ENCODE results near the gene SMIM38. TPM values are rescaled to one million over a fixed set of nuclear protein-coding genes. Genes with fewer than 3 reads are reported as not detected.

SMIM38 gene
- total RNA-seq, 1 donor from 2014 or later, result not detected

DNA sequence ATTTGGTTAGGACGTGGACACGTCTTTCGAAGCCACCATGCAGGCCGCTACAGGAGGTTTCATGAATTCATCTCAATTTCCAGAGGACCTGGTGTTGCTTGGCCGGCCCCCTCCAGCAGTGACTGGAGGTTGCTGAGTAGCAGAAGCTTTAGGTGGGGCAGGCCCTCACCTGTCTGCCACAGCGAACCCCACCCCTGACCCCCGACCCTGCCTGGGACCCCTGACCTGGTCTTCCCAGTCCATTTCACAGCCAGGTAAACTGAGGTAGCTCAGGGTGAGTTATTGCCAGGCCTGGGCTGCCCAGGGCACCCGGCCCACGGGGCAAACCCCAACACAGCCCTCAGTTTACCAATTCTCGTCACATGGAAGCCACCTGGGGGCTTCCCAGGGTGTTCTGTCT lies 39.1 kb upstream of the SMIM38 start:
- H3K27me3 Mint-ChIP-seq (ENCODE audit: unreplicated experiment), result peaks cover 8% of the 10 kb centered on the region
- H3K4me3 Mint-ChIP-seq (ENCODE audit: unreplicated experiment), result no peak overlapping the region
- H3K27ac Mint-ChIP-seq (ENCODE audit: unreplicated experiment), result no peak overlapping the region
- H3K9me3 Mint-ChIP-seq (ENCODE audit: unreplicated experiment), result no peaks in the 10 kb centered on the region
- TF ChIP-seq, protein P1, sequence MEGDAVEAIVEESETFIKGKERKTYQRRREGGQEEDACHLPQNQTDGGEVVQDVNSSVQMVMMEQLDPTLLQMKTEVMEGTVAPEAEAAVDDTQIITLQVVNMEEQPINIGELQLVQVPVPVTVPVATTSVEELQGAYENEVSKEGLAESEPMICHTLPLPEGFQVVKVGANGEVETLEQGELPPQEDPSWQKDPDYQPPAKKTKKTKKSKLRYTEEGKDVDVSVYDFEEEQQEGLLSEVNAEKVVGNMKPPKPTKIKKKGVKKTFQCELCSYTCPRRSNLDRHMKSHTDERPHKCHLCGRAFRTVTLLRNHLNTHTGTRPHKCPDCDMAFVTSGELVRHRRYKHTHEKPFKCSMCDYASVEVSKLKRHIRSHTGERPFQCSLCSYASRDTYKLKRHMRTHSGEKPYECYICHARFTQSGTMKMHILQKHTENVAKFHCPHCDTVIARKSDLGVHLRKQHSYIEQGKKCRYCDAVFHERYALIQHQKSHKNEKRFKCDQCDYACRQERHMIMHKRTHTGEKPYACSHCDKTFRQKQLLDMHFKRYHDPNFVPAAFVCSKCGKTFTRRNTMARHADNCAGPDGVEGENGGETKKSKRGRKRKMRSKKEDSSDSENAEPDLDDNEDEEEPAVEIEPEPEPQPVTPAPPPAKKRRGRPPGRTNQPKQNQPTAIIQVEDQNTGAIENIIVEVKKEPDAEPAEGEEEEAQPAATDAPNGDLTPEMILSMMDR (IDR thresholded peaks at IDR 0.05; ENCODE audit: unreplicated experiment), result no peak
- H3K36me3 Mint-ChIP-seq (ENCODE audit: low read depth, unreplicated experiment), result no peaks in the 10 kb centered on the region
- no peaks in the 10 kb centered on the region for H3K4me1 Mint-ChIP-seq (ENCODE audit: unreplicated experiment)
- DNase-seq (ENCODE audit: low spot score), result no peak

DNA sequence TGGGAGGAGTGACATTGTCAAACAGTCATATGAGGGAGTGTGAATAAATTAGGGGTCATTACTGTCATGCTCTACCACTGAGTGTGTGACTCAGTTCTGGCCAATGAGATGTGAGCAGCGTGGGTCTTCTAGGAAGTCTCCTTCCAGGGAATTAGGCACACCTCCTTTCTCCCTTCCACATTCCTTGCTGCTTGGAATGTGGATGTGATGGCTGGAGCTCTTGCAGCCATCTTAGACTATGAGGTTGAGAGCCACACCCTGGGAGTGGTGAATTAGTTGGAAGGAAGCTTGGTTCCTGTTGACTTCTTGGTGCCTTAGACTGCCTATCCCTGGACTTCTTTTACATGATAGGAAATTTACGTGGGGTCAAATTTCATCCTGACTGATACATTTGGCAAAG lies 36.5 kb upstream of the SMIM38 start:
- H3K4me1 Mint-ChIP-seq (ENCODE audit: unreplicated experiment), result peaks cover 2% of the 10 kb centered on the region
- no peaks in the 10 kb centered on the region for H3K9me3 Mint-ChIP-seq (ENCODE audit: unreplicated experiment)
- no peak for DNase-seq (ENCODE audit: low spot score)
- H3K36me3 Mint-ChIP-seq (ENCODE audit: low read depth, unreplicated experiment), result peaks cover under 1% of the 10 kb centered on the region
- TF ChIP-seq, protein P1 (IDR thresholded peaks at IDR 0.05; ENCODE audit: unreplicated experiment), result no peak
- H3K4me3 Mint-ChIP-seq (ENCODE audit: unreplicated experiment), result no peak overlapping the region
- H3K27ac Mint-ChIP-seq (ENCODE audit: unreplicated experiment), result no peak overlapping the region
- H3K27me3 Mint-ChIP-seq (ENCODE audit: unreplicated experiment), result peaks cover 8% of the 10 kb centered on the region

DNA sequence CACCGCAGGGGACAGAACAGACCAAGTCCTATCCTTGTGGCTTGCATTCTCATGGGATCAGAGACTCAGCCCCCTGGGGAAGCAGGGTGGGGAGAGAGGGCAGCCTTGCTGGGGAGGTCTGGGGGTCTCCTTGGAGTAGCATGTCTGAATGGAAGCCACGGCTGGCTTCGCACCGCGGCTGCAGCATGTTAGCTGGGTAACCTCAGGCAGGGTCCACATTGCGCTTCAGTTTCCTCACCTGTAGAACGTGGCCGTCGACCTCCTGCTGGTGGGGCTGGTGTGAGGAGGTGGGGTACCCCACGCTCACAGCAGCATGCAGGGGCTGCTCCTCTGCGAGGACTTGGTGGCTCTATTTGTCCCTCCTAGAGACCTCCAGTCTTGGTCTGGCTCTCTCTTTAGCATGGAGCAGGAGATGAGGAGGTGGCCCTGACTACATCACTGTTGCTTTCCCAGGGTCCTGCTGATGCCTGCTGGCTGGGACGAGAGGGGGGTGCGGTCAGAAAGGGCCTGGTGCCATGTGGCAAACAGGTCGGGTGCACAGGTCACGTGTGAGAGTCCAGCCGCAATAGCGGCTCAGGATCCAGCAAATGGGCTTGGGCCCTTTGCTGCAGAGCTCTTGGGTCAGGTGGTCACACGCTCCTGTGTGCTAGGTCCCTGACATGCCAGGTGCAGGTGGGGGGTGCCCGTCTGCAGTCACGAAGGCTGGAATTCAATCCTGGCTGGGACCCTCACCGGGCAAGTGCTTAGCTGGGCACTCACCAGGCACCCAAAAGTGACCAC lies 35.4 kb upstream of the SMIM38 start:
- Mint-ChIP-seq H3K36me3 (ENCODE audit: low read depth, unreplicated experiment) (peaks cover 4% of the 10 kb centered on the region), H3K4me1 (ENCODE audit: unreplicated experiment) (peaks cover 2% of the 10 kb centered on the region), H3K27ac (ENCODE audit: unreplicated experiment) (no peak overlapping the region), H3K4me3 (ENCODE audit: unreplicated experiment) (no peak overlapping the region), H3K9me3 (ENCODE audit: unreplicated experiment) (no peaks in the 10 kb centered on the region), H3K27me3 (ENCODE audit: unreplicated experiment) (peaks cover 8% of the 10 kb centered on the region)
- no peak for DNase-seq (ENCODE audit: low spot score)
- TF ChIP-seq, protein P1 (IDR thresholded peaks at IDR 0.05; ENCODE audit: unreplicated experiment), result no peak

DNA sequence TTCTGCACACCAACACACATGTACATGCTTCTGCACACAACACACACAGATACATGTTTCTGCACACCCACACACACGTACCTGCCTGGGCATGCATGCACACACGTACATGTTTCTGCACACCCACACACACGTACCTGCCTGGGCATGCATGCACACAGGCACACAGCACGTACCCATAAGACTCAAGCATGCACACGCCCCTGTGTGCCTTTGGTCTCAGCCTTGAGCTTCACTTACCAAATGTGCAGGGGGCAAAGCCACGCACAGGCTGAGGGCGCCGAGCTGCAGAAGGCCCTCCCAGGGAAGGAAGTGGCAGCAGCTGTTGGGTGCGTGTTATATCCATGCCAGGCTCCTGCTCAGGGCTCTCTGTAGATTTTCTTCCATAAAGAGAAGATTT lies 34.7 kb upstream of the SMIM38 start:
- Mint-ChIP-seq H3K36me3 (ENCODE audit: low read depth, unreplicated experiment) (peaks cover 4% of the 10 kb centered on the region), H3K4me3 (ENCODE audit: unreplicated experiment) (no peak overlapping the region), H3K27ac (ENCODE audit: unreplicated experiment) (no peak overlapping the region), H3K9me3 (ENCODE audit: unreplicated experiment) (no peaks in the 10 kb centered on the region), H3K4me1 (ENCODE audit: unreplicated experiment) (peaks cover 2% of the 10 kb centered on the region), H3K27me3 (ENCODE audit: unreplicated experiment) (peaks cover 8% of the 10 kb centered on the region)
- TF ChIP-seq, protein P1 (IDR thresholded peaks at IDR 0.05; ENCODE audit: unreplicated experiment), result no peak
- DNase-seq (ENCODE audit: low spot score), result no peak

DNA sequence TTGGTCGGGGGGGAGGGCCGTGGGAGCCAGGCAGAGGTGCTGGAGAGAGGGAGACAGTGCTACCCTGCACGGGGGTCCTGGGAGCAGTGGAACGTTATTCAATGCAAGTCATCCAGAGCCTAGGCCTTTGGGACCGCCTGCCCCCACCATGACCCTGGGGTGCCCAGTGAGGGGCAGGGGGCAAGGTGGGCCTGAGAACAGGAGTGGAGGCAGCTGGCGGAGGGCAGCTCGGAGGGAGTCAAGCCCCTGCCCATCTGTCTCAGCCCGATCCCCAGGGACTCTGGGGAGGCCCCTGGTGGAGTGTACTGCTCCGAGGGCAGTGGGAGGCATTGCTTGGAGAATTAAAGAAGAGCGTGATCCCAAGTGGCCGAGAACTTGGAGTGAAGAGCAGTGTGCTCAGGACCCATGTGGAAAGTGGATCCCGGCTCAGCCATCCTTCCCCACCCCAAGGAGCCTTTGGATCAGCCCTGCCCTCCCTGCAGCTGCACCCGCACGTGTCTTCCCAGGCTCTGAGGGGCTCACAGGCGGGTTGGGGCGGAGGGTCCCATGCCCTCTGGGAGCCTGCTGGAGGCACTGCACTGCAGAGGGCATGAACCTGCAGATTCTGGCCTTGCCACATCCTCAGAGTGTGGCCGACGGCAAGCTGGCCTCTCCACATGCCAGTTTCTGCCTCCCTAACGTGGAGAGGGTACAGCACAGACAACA lies 34.0 kb upstream of the SMIM38 start:
- H3K27ac Mint-ChIP-seq (ENCODE audit: unreplicated experiment), result no peak overlapping the region
- H3K27me3 Mint-ChIP-seq (ENCODE audit: unreplicated experiment), result peaks cover 8% of the 10 kb centered on the region
- H3K4me3 Mint-ChIP-seq (ENCODE audit: unreplicated experiment), result no peak overlapping the region
- TF ChIP-seq, protein P1 (IDR thresholded peaks at IDR 0.05; ENCODE audit: unreplicated experiment), result no peak
- H3K4me1 Mint-ChIP-seq (ENCODE audit: unreplicated experiment), result peaks cover 2% of the 10 kb centered on the region
- H3K36me3 Mint-ChIP-seq (ENCODE audit: low read depth, unreplicated experiment), result peaks cover 4% of the 10 kb centered on the region
- no peaks in the 10 kb centered on the region for H3K9me3 Mint-ChIP-seq (ENCODE audit: unreplicated experiment)
- no peak for DNase-seq (ENCODE audit: low spot score)

Measured in endothelial cell (in vitro differentiated cells).